Activated CD4-positive, CD25-positive, alpha-beta regulatory T cell treated with anti-CD3 and anti-CD28 coated beads, Interleukin-2, amount 50 U/mL, for 16 hours (primary cell): ENCODE results near the gene OVOL3.
"Not testable (repeated sequence)": the region's sequence is repeated elsewhere in the genome, so short reads cannot be mapped to it uniquely, and the experiment has no call there.

ENCODE experiments used
- DNase-seq: peaks from one replicate; pipeline ENCODE4 v3.0.0-alpha.2; 2020; ENCODE audit warnings: low read depth, low spot score

OVOL3 gene

DNA sequence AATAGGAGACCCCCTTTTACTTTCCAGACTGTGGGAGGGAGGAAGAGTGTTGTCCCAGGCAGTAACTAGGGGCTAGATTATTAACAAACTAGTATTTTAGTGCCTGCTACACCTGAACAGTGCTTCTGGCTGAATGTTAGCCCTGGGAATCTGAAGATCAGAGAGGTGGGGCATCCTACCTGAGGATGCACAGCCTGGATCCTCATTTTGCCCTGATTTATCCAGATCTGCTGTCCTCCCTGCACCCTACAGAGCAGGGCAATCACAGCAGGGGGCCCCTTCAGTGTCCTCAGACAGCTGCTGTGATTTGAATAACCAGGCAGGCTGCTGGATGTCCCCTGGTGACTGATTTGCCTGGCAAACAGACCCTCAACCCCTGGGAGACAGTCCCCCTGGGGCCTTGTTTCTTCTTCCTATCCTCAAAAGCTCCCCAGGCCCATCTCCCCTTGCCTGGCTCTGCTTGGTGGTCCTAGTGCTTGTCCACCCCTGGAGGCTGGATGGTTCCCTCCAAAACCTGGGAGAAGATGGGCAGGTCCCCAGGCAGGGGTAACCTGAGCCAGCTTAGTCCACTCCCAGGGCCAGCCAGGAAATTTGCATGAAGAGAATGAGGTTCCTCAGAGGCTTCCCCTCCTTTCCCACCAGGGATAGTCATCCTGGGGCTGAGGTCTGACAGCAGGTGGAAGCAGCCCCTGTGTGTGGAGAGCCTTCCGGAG, at the start of gene OVOL3:
TSS of gene OVOL3 (plus strand) at position 657 of the 713 bp plus-strand sequence. CDS start 60 bp downstream, outside the sequence.
- no peak for DNase-seq

DNA sequence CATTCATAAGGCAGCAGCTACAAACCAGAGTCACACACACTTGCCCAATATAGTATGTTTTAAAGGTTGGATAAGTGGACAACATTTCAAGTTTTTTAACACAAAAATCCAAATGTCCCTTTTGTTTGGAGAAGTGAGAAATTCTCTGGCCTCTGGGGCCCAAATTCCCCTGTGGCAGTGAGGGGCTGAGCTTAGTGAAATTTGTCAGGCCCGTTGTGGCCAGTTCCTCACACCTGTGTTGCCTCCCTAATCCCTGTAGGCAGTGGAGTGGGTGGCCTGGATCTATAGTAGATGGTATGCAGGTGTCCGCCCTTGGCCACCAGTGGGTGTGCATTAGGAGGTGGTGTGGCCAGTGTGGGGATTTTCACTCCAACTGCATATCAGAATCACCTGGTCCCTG, 49.6 kb upstream of the OVOL3 start:
- DNase-seq: no peak

DNA sequence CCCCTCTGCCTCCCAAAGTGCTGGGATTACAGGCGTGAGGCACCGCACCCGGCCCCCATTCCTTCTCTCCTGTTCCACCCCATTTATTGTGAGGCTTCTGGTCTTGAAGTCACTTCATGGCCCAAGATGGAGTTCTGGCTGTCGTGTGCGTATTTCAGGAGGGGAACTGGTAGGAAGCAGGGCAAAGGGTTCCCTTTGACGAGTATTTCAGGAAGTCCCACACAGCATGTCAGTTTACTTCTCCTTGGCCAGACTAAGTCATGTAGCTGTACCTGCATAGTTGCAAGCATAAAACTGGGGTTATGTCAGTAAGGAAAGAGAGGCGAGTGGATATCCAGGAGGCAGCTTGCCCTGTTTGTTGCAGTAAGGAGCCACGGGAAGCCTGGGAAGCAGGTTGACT, 46.1 kb upstream of the OVOL3 start:
- DNase-seq: no peak

DNA sequence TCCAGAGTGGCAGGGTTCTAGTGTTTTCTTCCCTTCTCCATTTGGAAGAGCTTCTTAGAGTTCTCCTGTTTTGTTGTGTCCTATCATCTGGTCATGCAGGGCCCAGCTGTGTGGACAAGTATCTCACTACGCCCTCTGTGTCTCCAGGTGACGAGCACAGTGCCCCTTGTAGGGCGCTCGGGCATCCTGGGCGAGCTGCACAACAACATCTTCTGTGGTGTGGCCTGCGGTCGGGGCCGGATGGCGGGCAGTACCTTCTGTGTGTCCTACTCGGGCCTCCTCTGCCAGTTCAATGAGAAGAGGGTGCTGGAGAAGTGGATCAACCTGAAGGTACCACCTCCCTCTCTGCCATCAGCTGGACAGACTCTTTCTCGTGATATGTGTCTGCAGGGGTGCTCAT, 43.3 kb upstream of the OVOL3 start:
- DNase-seq: no peak

DNA sequence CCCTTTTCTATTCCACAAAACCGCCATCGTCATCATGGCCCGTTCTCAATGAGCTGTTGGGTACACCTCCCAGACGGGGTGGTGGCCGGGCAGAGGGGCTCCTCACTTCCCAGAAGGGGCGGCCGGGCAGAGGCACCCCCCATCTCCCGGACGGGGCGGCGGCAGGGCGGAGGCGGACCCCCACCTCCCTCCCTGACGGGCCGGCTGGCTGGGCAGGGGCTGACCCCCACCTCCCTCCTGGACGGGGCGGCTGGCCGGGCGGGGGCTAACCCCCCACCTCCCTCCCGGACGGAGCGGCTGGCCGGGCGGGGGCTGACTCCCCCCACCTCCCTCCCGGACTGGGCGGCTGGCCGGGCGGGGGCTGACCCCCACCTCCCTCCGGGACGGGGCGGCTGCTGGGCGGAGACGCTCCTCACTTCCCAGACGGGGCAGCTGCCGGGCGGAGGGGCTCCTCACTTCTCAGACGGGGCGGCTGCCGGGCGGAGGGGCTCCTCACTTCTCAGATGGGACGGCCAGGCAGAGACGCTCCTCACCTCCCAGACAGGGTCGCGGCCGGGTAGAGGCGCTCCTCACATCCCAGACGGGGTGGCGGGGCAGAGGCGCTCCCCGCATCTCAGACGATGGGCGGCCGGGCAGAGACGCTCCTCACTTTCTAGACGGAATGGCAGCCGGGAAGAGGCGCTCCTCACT, 42.0 kb upstream of the OVOL3 start:
- DNase-seq: not testable (repeated sequence)

DNA sequence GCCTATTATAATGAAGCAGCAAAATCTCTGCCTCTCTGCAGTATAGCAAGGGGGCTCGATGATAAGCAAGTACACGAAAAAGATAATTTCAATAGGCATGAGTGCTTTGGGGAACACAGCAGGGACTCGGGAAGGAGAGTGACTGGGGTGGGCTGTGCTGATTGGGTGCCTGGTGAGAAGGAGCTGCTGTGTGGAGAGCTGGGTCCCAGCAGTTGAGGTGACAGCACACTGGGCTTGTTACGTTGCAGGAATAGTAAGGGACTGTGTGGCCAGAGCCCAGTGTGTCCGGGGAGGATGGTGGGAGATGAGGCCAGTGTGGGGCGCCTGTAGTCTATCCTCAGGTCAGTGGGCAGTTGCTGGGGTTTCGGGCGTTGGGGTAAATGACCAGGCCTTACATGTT, 38.9 kb upstream of the OVOL3 start:
- no peak for DNase-seq

DNA sequence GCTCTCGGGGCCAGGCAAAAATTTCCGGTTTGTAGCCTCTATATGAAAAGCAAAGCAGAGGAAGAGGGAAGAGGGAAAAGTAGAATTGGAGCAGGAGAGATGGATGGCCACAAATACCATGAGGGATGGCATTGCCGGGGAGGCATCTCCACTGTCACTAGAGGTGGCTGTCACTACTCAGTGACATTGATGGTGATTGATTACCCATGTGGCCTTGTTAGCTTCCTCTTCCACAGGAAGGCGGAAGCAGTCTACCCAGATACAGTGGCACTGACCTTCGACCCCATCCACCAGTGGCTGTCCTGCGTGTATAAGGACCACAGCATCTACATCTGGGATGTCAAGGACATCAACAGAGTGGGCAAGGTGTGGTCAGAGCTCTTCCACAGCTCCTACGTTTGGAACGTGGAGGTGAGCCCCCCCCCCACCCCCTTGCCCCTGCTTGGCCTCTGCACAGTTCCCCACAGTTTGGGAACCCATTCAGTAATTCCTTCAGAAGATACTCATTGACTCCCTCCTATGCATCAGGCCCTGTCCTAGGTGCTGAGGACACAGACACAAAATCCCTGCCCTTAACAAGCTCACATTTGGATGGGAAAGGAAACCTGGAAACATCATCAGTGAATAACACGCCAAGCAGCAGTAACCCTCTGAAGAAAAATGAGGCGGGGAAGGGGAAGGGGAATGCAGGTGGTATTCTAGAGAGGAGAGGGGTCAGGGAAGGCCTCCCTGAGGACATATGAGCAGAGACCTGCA, 37.6 kb upstream of the OVOL3 start:
- no peak for DNase-seq

DNA sequence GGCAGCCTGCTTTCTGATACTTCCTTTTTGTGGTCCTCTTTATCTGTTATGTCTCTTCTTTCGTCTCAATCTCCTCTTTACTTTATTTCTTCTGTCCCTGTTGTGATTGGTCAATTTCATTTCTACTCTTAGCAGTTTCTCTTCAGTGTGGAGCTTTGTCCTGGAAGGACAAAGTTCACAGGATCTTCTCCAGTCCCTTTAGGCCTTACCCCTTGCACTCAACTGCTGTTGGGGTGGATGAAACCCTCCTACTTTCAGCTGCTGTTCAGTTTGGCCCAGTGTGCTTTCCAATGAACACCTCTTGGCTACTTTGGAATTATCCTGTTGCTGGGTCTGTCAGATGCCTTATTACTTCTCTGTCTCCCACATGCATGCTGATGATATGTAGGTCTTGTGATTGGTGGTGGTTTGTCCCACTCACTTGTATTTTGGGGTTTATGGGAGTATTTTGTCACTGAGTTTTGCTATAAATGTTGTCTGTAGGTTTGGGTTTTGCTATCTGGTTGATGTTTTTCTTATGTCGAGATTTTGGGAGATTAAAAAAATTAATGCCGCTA, 31.5 kb upstream of the OVOL3 start:
- DNase-seq: no peak

DNA sequence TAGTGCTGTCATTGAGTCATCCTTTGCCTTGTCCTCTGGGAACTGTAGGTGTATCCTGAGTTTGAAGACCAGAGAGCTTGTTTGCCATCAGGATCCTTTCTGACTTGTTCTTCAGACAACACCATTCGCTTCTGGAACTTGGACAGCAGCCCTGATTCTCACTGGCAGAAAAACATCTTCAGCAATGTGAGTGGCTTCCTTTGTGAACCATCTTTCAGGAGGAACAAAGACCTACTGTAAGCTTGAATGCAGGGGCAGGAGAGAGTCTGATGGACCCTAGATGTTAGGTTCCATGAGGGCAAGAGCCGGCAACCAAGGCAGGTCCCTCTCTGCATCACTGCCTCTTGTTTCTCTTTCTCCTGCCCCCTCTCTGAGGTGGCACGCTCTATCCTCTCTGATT, 29.6 kb upstream of the OVOL3 start:
- no peak for DNase-seq

DNA sequence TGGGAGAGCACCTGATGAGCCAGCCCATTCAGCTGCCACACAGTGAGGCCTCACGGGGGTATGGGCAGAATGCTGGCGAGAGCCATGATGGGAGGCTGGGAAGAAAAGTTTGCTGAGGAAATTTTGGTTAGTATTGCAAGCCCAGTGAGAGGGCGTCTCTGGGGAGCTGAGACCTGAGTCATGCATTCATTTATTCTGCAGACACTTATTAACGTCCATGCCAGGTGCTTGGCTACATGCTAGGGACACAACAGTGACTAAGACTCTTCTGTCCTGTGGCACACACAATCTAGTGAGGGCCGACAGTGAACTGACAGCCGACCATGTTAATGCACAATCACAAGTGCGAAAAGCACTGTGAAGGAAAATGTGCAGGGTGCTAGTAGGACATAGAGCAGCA, 29.0 kb upstream of the OVOL3 start:
- no peak for DNase-seq

DNA sequence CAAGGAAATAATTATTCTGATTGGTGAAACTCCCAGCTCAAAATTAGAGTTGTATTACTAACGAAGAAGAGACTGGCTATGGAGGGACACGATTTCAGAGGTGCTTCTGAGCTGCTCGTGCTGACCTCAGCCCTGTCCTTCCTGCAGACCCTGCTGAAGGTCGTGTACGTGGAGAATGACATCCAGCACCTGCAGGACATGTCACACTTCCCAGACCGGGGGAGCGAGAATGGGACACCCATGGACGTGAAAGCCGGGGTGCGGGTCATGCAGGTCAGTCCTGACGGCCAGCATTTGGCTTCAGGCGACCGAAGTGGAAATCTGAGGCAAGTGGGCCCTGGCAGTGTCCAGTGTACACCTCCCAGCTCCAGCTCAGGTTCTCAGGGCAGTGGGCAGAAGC, 28.0 kb upstream of the OVOL3 start:
- DNase-seq: no peak

DNA sequence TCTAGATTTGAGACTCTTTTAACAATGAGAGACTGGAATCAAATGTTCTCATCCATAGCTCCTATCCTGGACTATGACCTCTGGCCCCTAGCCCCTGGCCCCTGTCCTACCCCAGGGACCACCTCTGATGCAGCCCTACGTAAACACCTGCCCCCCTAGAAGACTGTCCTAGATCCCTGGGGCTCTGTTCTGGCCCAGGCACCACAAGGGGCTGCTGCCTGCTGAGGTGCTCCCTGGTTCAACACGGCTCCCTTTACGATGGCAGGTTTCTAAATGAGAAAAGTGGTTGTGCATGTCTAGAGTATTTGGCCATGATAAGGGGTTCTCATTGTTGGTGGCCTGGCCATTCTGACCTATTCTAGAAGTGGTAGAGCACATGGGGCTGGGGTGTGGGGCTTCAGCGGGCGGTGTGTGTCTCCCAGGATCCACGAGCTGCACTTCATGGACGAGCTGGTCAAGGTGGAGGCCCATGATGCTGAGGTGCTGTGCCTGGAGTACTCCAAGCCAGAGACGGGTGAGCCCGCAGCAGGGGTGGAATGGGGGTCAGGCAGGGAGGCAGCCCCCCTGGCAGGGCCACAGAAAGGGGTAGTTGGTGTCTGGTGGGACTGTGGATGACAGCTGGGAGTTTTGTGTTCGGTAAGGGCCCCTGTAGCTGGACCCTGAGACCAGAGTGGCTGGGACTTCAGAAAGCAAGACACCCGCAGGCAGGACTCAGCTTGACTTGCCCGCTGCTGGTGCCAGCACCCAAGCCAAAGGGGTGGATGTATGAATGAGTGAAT, 26.5 kb upstream of the OVOL3 start:
- no peak for DNase-seq

DNA sequence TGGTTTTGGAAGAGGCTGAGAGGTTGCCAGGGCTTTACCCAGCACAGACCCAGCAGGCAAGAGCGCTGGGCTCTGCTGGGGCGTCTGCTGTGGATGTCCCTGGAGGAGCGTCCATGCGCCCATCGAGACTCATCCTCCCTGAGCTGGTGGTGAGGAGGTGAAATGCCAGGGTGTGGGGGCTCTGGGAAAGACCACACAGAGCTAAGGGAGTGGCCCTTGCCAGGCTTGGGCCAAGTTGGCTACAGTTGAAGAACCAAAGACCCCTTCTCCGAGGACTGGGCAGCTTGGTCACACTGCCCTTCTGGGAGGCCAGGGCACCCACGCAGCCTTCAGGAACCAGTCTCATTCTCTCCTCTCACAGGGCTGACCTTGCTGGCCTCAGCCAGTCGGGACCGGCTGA, 24.6 kb upstream of the OVOL3 start:
- no peak for DNase-seq

DNA sequence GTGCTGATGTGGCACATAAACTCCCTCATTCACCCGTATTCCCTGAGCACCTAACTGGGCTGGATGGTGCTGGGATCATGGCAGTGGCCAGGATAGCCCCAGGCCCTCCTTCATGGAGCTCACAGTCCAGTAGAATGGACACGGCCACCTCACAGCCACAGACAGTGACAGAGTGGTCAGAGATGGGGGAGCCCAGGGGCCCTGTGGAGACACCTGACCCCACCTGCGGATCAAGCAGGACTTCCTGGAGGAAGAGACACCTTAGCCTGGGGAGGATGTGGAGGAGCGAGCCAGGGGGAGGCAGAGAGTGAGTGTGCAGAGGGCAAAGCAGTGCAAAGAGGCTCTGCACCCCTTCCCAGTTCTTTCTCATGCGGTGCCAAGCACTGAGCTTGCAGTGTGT, 21.1 kb upstream of the OVOL3 start:
- no peak for DNase-seq

DNA sequence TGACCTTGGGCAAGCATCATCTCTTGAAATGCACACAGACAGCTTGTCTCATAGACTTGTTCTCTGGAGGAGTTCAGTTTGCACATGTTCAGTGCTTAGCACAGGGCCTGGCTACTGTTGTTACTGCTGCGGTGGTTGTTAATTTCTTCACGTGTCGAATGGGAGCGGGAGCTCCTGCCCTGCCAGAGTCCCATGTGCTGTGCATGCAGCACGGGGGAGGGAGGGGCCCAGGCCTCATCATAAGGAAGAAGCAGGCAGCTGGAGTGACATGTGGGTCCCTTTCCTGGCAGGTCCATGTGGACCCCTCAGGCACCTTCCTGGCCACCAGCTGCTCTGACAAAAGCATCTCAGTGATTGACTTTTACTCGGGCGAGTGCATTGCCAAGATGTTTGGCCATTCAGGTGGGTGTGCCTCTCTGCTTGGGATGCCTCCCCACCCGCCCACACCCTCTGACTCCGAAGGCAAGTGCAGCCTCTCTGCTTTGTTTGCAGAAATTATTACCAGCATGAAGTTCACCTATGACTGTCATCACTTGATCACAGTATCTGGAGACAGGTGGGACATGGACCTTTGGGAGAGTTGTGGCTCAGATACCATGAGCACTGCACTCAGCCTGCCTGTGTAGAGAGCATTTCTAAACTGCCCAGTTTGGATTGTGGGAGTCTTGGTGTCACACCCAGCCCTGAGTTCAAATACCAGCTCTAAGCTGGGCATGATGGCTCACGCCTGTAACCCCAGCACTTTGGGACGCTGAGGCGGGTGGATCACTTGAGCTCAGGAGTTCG, 19.8 kb upstream of the OVOL3 start:
- DNase-seq: no peak

DNA sequence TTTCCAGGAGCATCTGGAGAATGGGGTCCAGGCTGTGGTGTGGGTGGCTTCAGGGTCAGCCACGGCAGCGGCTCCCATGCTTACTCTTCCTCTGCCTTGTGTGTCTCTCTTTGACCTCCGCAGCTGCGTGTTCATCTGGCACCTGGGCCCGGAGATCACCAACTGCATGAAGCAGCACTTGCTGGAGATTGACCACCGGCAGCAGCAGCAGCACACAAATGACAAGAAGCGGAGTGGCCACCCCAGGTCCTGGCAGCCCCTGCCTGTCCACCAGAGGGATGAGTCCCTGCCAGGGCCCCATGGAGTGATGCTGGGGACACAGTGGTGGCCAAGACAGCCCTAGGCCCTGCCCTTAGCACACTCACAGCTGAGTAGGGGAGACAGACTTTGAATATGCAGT, 18.4 kb upstream of the OVOL3 start:
- DNase-seq: no peak

DNA sequence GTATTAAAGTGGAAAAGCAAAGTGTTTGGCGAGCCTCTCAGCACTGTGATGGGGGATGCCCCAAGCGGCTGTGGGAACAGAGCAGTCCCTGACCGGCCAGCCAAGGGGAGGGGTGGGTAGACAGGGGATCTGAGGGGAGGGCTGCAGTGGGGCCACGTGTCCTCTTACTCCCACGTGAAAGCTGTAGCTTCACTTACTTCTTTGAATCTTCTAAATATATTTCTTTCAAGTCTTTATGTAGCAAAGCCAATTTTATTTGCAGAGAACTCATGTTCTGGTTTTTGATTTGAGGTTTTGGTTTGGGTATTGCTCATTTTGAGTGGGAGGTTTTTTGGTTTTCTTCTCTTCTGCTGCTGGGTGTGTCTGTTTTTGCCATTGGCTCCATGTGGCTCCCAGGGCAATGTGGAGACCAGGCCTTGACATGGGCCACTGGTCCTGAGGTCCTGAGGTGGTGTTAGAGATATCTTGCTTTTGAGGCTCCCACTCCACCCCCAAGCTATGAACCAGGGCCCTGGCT, 17.7 kb upstream of the OVOL3 start:
- DNase-seq: no peak

DNA sequence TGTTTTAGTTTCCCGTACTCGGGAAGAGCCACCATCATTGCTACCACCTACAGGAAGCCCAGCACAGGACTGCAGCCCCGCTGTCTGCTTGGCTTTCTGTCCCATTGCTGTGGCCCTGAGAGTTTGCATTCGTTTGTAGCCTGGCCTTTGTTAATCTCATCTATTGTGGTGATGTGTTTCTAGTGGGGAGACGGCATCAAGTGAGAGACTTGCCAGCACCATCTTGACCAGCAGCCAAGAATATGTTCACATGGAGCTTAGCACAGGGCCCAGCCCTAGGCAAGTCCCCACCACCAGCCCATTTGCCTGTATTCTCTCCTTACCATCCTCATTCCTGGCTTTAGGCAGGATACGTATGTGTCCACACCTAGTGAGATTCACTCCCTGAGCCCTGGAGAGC, 17.3 kb upstream of the OVOL3 start:
- DNase-seq: no peak

DNA sequence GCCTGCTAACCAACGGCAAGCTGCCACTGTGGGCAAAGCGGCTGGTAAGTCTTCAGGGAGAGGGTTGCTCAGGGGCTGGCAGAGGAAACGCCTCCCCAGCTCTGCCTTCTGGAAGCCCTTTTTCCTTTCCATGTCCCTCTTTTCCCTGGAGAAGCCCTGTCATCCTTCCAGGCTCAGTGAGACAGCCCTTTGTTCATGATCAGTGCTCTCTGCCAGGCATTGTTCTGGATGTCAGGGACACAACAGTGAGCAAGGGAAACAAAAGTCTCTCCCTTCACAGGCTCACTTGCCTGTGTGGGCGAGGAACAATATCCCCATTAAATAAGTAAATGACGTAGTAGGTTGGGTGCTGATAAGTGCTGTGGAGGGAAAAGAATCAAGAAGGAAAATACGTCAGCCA, 13.9 kb upstream of the OVOL3 start:
- DNase-seq: no peak

DNA sequence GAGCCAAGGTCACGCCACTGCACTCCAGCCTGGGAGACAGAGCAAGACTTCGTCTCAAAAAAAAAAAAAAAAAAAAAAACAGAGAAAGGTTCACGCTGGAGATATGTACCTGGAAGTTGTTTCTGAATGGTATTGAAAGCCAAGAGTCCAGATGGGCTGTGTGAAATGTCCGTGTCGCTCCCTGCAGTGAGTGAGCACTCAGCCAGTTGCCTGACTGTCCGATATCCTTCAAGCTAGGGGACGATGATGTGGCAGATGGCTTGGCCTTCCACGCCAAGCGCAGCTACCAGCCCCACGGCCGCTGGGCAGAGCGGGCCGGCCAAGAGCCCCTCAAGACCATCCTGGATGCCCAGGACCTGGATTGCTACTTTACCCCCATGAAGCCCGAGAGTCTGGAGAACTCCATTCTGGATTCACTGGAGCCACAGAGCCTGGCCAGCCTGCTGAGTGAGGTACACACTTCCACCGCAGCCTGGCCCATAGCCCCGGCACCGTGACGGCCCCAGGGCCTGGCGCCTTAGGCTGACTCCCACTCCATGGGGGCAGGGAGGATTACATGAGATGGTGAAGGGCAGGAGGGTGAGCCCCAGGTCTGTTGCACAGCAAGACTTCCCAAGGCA, 11.7 kb upstream of the OVOL3 start:
- DNase-seq: no peak
